ENCODE measurements around the gene VCAN.

The VCAN gene

GRCh38 chr5:83539463-83539790 is 67.9 kb downstream of the VCAN start:
- no peak for DNase-seq (ENCODE audit: low spot score)

- no peak for DNase-seq (ENCODE audit: low spot score)
Observed at GRCh38 chr5:83540105-83540504, 68.6 kb downstream of the VCAN start.

- DNase-seq (ENCODE audit: low spot score) = no peak
Observed at GRCh38 chr5:83540783-83541182, 69.2 kb downstream of the VCAN start.

- no peak for DNase-seq (ENCODE audit: low spot score)
Observed at GRCh38 chr5:83542839-83543238, 71.3 kb downstream of the VCAN start.

GRCh38 chr5:83543898-83544297 is 72.4 kb downstream of the VCAN start:
- no peak for DNase-seq (ENCODE audit: low spot score)

GRCh38 chr5:83547161-83547560 is 75.6 kb downstream of the VCAN start:
- DNase-seq (ENCODE audit: low spot score) = no peak

- no peak for DNase-seq (ENCODE audit: low spot score)
Observed at GRCh38 chr5:83547889-83548288, 76.3 kb downstream of the VCAN start.

GRCh38 chr5:83548581-83548980 is 77.0 kb downstream of the VCAN start:
- DNase-seq (ENCODE audit: low spot score) = no peak

- DNase-seq (ENCODE audit: low spot score) = no peak
Observed at GRCh38 chr5:83549076-83549475, 77.5 kb downstream of the VCAN start.

- DNase-seq (ENCODE audit: low spot score) = no peak
Observed at GRCh38 chr5:83549674-83550073, 78.1 kb downstream of the VCAN start.

- DNase-seq (ENCODE audit: low spot score) = no peak
Observed at GRCh38 chr5:83551821-83552220, 80.3 kb downstream of the VCAN start.

- DNase-seq (ENCODE audit: low spot score) = no peak
Observed at GRCh38 chr5:83552275-83552674, 80.7 kb downstream of the VCAN start.

- no peak for DNase-seq (ENCODE audit: low spot score)
Observed at GRCh38 chr5:83553000-83553486, 81.5 kb downstream of the VCAN start.

- no peak for DNase-seq (ENCODE audit: low spot score)
Observed at GRCh38 chr5:83554133-83554532, 82.6 kb downstream of the VCAN start.

GRCh38 chr5:83554686-83555085 is 83.1 kb downstream of the VCAN start:
- DNase-seq (ENCODE audit: low spot score) = no peak

GRCh38 chr5:83555263-83555662 is 83.7 kb downstream of the VCAN start:
- DNase-seq (ENCODE audit: low spot score) = no peak

GRCh38 chr5:83556190-83556589 is 84.6 kb downstream of the VCAN start:
- DNase-seq (ENCODE audit: low spot score) = no peak

GRCh38 chr5:83559118-83559785 is 87.7 kb downstream of the VCAN start:
- no peak for DNase-seq (ENCODE audit: low spot score)

GRCh38 chr5:83562071-83562606 is 90.6 kb downstream of the VCAN start:
- DNase-seq (ENCODE audit: low spot score) = no peak

- DNase-seq (ENCODE audit: low spot score) = peak; percentile 70
Observed at GRCh38 chr5:83562791-83563557, 91.4 kb downstream of the VCAN start.

- no peak for DNase-seq (ENCODE audit: low spot score)
Observed at GRCh38 chr5:83563631-83564030, 92.1 kb downstream of the VCAN start.

- peak; percentile 64 for DNase-seq (ENCODE audit: low spot score)
Observed at GRCh38 chr5:83564069-83564749, 92.7 kb downstream of the VCAN start.

- no peak for DNase-seq (ENCODE audit: low spot score)
Observed at GRCh38 chr5:83567741-83568140, 96.2 kb downstream of the VCAN start.

Measured in putamen (tissue), 1 donor.